ENCODE results near the gene COX14.
"Not testable (repeated sequence)": the region's sequence is repeated elsewhere in the genome, so short reads cannot be mapped to it uniquely, and the experiment has no call there.

DNA sequence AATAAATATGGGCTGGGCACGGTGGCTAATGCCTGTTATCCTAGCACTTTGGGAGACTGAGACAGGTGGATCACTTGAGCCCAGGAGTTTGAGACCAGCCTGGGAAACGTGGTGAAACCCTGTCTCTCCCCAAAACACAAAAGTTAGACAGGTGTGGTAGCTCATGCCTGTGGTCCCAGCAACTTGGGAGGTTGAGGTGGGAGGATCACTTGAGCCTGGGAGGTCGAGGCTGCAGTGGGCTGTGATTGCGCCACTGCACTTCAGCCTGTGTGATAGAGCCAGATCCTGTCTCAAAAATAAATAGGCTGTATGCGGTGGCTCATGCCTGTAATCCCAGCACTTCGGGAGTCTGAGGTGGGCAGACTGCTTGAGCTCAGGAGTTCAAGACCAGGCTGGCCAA is 36.0 kb downstream of the COX14 start:
- not testable (repeated sequence) for TF ChIP-seq CTCF (IDR thresholded peaks at IDR 0.05); POLR2AphosphoS5 (IDR thresholded peaks at IDR 0.05; ENCODE audit: low read depth, low read length); SIN3A (IDR thresholded peaks at IDR 0.05; ENCODE audit: borderline replicate concordance, insufficient read depth, low read depth, low read length); TCF7L2 (IDR thresholded peaks at IDR 0.05; ENCODE audit: low read depth, low read length)
